Measurements from ENCODE around the gene FIGN. TPM values are rescaled to one million over a fixed set of nuclear protein-coding genes. Genes with fewer than 3 reads are reported as not detected.

Gene FIGN
- total and polyA plus RNA-seq, 9 of the 15 experiments (the other 6 are each of a cell fraction or from before 2014, with no cell fraction given): 0.02 TPM; not detected in 8

DNA sequence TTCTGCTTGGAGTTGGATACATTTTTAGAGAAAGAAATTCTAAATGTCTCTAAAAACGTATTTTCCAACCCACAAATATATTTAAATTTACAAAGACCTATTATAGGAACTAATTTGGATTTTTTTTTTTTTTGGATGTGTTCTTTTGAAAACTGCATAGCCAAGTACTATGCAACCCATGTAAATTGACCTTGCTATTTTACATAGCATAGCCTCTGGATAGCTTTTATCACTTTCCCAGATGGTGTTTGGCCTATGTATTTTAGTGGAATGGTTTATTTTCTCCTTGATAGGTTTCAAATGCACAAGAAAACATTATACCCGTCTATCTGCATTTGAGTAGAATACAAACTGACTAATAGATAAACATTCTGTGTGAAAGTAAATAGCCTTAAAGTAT lies 130.0 kb downstream of the FIGN start:
- FAIRE-seq (no peak), ATAC-seq (no peak), DNase-seq (ENCODE audit: extremely low read depth in 1 of 4, low spot score in 3 of 4) (no peak)
- in situ Hi-C loops (cut with MboI) (no loop called here), intact Hi-C loops (cut with micrococcal nuclease) (no loop called here)
- Histone ChIP-seq H2AFZ (ENCODE audit: low read depth, low read length) (no peak overlapping the region), H3K79me2 (ENCODE audit: control insufficient read depth, insufficient read depth, low read length) (no peaks in the 10 kb centered on the region), H3K9me1 (ENCODE audit: control insufficient read depth, insufficient read depth, low read length) (no peaks in the 10 kb centered on the region), H4K20me1 (replicated peaks; ENCODE audit: control insufficient read depth, insufficient read depth, low read length) (no peaks in the 10 kb centered on the region), H3K9me3 (replicated peaks; ENCODE audit: control insufficient read depth, insufficient read depth, low read depth, low read length) (0 out of 2 replicates have a peak, but pooled peaks cover 2% of the 10 kb centered on the region), H3K4me3 (no peak overlapping the region), H3K9ac (ENCODE audit: insufficient read depth in 1 of 2, low read depth in 2 of 2, low read length in 2 of 2) (no peak overlapping the region), H3K36me3 (ENCODE audit: control insufficient read depth, insufficient read depth, low read length) (no peaks in the 10 kb centered on the region), H3K27ac (ENCODE audit: extremely low read depth, low read depth, low read length) (no peak overlapping the region), H3K4me2 (ENCODE audit: insufficient read depth, low read length) (no peak overlapping the region), H3K27me3 (ENCODE audit: control insufficient read depth in 2 of 2, insufficient read depth in 2 of 2, low read length in 2 of 2) (no peaks in the 10 kb centered on the region), H3K4me1 (replicated peaks in 1 of 2; ENCODE audit: control insufficient read depth in 2 of 2, insufficient read depth in 2 of 2, low read length in 2 of 2) (no peaks in the 10 kb centered on the region)
- CTCF ChIA-PET (ENCODE audit: low intra/inter-chr PET ratio): no interaction called here
- POLR2A ChIA-PET: no interaction called here
- BruUV-seq (replicated peaks): no TSS peak
- WGBS (ENCODE audit: insufficient coverage, low coverage, missing lambda C conversion rate): 0% methylated on average over 2 of the region's 2 CpGs
- TF ChIP-seq HDAC3 (IDR thresholded peaks at IDR 0.05; ENCODE audit: borderline replicate concordance, partially characterized antibody) (no peak), BDP1 (IDR thresholded peaks at IDR 0.05; ENCODE audit: insufficient read depth, insufficient read length) (no peak), ATF3 (IDR thresholded peaks at IDR 0.05) (no peak), ATF3 (CRISPR knock-in tag; conservative IDR thresholded peaks at IDR 0.05) (no peak), KDM1A (IDR thresholded peaks at IDR 0.05) (no peak), DACH1 (IDR thresholded peaks at IDR 0.05; ENCODE audit: partially characterized antibody) (no peak), NFE2L1 (tag; IDR thresholded peaks at IDR 0.05; ENCODE audit: borderline replicate concordance, low read depth) (no peak)
- TF ChIP-seq, protein P1, sequence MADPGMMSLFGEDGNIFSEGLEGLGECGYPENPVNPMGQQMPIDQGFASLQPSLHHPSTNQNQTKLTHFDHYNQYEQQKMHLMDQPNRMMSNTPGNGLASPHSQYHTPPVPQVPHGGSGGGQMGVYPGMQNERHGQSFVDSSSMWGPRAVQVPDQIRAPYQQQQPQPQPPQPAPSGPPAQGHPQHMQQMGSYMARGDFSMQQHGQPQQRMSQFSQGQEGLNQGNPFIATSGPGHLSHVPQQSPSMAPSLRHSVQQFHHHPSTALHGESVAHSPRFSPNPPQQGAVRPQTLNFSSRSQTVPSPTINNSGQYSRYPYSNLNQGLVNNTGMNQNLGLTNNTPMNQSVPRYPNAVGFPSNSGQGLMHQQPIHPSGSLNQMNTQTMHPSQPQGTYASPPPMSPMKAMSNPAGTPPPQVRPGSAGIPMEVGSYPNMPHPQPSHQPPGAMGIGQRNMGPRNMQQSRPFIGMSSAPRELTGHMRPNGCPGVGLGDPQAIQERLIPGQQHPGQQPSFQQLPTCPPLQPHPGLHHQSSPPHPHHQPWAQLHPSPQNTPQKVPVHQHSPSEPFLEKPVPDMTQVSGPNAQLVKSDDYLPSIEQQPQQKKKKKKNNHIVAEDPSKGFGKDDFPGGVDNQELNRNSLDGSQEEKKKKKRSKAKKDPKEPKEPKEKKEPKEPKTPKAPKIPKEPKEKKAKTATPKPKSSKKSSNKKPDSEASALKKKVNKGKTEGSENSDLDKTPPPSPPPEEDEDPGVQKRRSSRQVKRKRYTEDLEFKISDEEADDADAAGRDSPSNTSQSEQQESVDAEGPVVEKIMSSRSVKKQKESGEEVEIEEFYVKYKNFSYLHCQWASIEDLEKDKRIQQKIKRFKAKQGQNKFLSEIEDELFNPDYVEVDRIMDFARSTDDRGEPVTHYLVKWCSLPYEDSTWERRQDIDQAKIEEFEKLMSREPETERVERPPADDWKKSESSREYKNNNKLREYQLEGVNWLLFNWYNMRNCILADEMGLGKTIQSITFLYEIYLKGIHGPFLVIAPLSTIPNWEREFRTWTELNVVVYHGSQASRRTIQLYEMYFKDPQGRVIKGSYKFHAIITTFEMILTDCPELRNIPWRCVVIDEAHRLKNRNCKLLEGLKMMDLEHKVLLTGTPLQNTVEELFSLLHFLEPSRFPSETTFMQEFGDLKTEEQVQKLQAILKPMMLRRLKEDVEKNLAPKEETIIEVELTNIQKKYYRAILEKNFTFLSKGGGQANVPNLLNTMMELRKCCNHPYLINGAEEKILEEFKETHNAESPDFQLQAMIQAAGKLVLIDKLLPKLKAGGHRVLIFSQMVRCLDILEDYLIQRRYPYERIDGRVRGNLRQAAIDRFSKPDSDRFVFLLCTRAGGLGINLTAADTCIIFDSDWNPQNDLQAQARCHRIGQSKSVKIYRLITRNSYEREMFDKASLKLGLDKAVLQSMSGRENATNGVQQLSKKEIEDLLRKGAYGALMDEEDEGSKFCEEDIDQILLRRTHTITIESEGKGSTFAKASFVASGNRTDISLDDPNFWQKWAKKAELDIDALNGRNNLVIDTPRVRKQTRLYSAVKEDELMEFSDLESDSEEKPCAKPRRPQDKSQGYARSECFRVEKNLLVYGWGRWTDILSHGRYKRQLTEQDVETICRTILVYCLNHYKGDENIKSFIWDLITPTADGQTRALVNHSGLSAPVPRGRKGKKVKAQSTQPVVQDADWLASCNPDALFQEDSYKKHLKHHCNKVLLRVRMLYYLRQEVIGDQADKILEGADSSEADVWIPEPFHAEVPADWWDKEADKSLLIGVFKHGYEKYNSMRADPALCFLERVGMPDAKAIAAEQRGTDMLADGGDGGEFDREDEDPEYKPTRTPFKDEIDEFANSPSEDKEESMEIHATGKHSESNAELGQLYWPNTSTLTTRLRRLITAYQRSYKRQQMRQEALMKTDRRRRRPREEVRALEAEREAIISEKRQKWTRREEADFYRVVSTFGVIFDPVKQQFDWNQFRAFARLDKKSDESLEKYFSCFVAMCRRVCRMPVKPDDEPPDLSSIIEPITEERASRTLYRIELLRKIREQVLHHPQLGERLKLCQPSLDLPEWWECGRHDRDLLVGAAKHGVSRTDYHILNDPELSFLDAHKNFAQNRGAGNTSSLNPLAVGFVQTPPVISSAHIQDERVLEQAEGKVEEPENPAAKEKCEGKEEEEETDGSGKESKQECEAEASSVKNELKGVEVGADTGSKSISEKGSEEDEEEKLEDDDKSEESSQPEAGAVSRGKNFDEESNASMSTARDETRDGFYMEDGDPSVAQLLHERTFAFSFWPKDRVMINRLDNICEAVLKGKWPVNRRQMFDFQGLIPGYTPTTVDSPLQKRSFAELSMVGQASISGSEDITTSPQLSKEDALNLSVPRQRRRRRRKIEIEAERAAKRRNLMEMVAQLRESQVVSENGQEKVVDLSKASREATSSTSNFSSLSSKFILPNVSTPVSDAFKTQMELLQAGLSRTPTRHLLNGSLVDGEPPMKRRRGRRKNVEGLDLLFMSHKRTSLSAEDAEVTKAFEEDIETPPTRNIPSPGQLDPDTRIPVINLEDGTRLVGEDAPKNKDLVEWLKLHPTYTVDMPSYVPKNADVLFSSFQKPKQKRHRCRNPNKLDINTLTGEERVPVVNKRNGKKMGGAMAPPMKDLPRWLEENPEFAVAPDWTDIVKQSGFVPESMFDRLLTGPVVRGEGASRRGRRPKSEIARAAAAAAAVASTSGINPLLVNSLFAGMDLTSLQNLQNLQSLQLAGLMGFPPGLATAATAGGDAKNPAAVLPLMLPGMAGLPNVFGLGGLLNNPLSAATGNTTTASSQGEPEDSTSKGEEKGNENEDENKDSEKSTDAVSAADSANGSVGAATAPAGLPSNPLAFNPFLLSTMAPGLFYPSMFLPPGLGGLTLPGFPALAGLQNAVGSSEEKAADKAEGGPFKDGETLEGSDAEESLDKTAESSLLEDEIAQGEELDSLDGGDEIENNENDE (IDR thresholded peaks at IDR 0.05; ENCODE audit: low read depth, low read length): no peak

Measured in K562 (cell line).